Fibroblast of skin of back (primary cell): ENCODE results near the gene CPNE7.

ENCODE experiments used
- DNase-seq: peaks from one replicate; pipeline ENCODE4 v3.0.0-alpha.2; 2013

Gene CPNE7

GRCh38 chr16:89605186-89605970 is 29.8 kb downstream of the CPNE7 start:
- DNase-seq, result no peak

- no peak for DNase-seq
Measured at GRCh38 chr16:89606006-89606405, 30.4 kb downstream of the CPNE7 start.

GRCh38 chr16:89607453-89607852 is 31.9 kb downstream of the CPNE7 start:
- no peak for DNase-seq

- DNase-seq, result no peak
Measured at GRCh38 chr16:89607937-89608740, 32.6 kb downstream of the CPNE7 start.

GRCh38 chr16:89610108-89610453 is 34.5 kb downstream of the CPNE7 start:
- DNase-seq, result no peak

GRCh38 chr16:89612415-89613166 is 37.0 kb downstream of the CPNE7 start:
- no peak for DNase-seq

GRCh38 chr16:89613231-89613953 is 37.8 kb downstream of the CPNE7 start, which contains the start of gene DPEP1:
TSS of gene DPEP1 (plus strand) at chr16:89613642. CDS start at chr16:89630411, 16,769 bp downstream.
- DNase-seq, result no peak

- no peak for DNase-seq
Measured at GRCh38 chr16:89613954-89614459, 38.4 kb downstream of the CPNE7 start.

- DNase-seq, result no peak
Measured at GRCh38 chr16:89615176-89615575, 39.6 kb downstream of the CPNE7 start.

GRCh38 chr16:89615596-89616090 is 40.1 kb downstream of the CPNE7 start:
- no peak for DNase-seq

GRCh38 chr16:89616623-89617022 is 41.1 kb downstream of the CPNE7 start:
- no peak for DNase-seq

GRCh38 chr16:89617036-89617435 is 41.5 kb downstream of the CPNE7 start:
- DNase-seq, result no peak

- DNase-seq, result no peak
Measured at GRCh38 chr16:89618109-89618998, 42.8 kb downstream of the CPNE7 start.

- DNase-seq, result no peak
Measured at GRCh38 chr16:89619840-89620239, 44.3 kb downstream of the CPNE7 start.

- DNase-seq, result no peak
Measured at GRCh38 chr16:89620406-89620841, 44.9 kb downstream of the CPNE7 start.

GRCh38 chr16:89621136-89621697 is 45.7 kb downstream of the CPNE7 start:
- no peak for DNase-seq

GRCh38 chr16:89621698-89622409 is 46.3 kb downstream of the CPNE7 start:
- no peak for DNase-seq

GRCh38 chr16:89623511-89624261 is 48.1 kb downstream of the CPNE7 start:
- peak; percentile 25 for DNase-seq
